ENCODE results near the gene EPS8L3.

DNA sequence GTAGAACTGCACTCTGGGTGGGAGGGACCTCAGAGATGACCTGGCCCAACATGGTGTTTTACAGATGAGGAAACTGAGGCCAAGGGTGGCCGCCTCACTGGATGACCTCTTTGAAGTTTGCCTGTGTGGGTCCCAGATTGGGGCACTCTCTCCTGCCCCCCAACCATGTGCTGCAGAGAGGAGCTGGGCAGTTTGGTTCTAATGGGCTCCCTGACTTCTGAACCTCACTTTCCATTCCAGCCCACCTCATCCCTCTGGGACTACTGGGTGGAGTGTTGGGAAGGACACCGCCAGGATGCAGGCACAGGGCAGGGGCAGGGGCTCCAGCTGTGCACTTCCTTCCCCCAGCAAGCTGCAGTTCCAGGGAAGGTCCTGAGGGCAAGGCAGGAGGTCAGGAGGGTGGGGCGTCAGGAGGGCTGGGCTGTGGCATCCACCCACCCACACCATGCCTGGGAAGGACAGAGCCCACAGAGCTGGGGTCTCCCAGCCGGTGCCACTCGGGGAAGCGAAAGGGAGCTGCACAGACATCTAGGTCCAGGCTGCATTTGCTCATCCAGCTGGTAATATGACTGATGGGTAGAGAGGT, 10.3 kb upstream of the EPS8L3 start:
- TF ChIP-seq CTCF (IDR thresholded peaks at IDR 0.05; ENCODE audit: poor library complexity, severe bottlenecking): no peak
- no peak for TF ChIP-seq POLR2AphosphoS5 (IDR thresholded peaks at IDR 0.05)
- no peak for TF ChIP-seq EP300 (conservative IDR thresholded peaks at IDR 0.05; ENCODE audit: poor library complexity, severe bottlenecking)
- no peak for TF ChIP-seq EZH2 (IDR thresholded peaks at IDR 0.05; ENCODE audit: borderline replicate concordance, insufficient read depth, low read length, poor library complexity, severe bottlenecking)
- TF ChIP-seq, protein P1, sequence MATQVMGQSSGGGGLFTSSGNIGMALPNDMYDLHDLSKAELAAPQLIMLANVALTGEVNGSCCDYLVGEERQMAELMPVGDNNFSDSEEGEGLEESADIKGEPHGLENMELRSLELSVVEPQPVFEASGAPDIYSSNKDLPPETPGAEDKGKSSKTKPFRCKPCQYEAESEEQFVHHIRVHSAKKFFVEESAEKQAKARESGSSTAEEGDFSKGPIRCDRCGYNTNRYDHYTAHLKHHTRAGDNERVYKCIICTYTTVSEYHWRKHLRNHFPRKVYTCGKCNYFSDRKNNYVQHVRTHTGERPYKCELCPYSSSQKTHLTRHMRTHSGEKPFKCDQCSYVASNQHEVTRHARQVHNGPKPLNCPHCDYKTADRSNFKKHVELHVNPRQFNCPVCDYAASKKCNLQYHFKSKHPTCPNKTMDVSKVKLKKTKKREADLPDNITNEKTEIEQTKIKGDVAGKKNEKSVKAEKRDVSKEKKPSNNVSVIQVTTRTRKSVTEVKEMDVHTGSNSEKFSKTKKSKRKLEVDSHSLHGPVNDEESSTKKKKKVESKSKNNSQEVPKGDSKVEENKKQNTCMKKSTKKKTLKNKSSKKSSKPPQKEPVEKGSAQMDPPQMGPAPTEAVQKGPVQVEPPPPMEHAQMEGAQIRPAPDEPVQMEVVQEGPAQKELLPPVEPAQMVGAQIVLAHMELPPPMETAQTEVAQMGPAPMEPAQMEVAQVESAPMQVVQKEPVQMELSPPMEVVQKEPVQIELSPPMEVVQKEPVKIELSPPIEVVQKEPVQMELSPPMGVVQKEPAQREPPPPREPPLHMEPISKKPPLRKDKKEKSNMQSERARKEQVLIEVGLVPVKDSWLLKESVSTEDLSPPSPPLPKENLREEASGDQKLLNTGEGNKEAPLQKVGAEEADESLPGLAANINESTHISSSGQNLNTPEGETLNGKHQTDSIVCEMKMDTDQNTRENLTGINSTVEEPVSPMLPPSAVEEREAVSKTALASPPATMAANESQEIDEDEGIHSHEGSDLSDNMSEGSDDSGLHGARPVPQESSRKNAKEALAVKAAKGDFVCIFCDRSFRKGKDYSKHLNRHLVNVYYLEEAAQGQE (IDR thresholded peaks at IDR 0.05; ENCODE audit: borderline replicate concordance): no peak
- TF ChIP-seq TAF1 (IDR thresholded peaks at IDR 0.05; ENCODE audit: low read depth): no peak
- TF ChIP-seq RAD21 (conservative IDR thresholded peaks at IDR 0.05): no peak
- TF ChIP-seq SMC3 (conservative IDR thresholded peaks at IDR 0.05; ENCODE audit: poor library complexity): no peak
- no peak for TF ChIP-seq MXI1 (conservative IDR thresholded peaks at IDR 0.05; ENCODE audit: poor library complexity, severe bottlenecking)

Measured in neural cell (in vitro differentiated cells).